Testis (tissue), 2 donors: ENCODE measurements around the gene PDE6H.

ENCODE experiments used
- CTCF ChIP-seq, 3 experiments: fragments of 450-650 bp in 2 of 3; fragments of 200-600 bp in 1 of 3; sonication (generic) in 1 of 3; IDR thresholded peaks; one replicate each; pipeline ENCODE4 v1.5.1; 2016 to 2019; ENCODE audit warnings: antibody characterized with exemption in 3 of 3, mild to moderate bottlenecking in 2 of 3, moderate library complexity in 1 of 3
- POLR2A ChIP-seq: fragments of 450-650 bp; IDR thresholded peaks from one replicate; pipeline ENCODE4 v1.6.1; 2017; ENCODE audit warnings: antibody characterized with exemption, mild to moderate bottlenecking, moderate library complexity

GRCh38 chr12:15020156-15020555, 47.3 kb downstream of the PDE6H start:
- TF ChIP-seq CTCF (IDR thresholded peaks at IDR 0.05): no peak
- TF ChIP-seq POLR2A: no peak
